Common myeloid progenitor, CD34-positive (primary cell): ENCODE measurements around the gene NEO1.

Source experiments
- CTCF ChIA-PET: fragments of 350-600 bp; sonication (Branson Sonifier 250); formaldehyde crosslinking; loops from one replicate; lab custom pipeline; 2021; ENCODE audit warnings: antibody characterized with exemption; lab: Charles Lee
- POLR2A ChIA-PET: fragments of 350-600 bp; sonication (Branson Sonifier 250); formaldehyde crosslinking; loops from one replicate; lab custom pipeline; 2021; ENCODE audit warnings: antibody characterized with exemption; lab: Charles Lee
- DNase-seq, 3 donors: peaks; one replicate each; pipeline versions ENCODE4 v3.0.0 to v3.0.0-alpha.2; 2013
- H3K27ac ChIP-seq, 2 experiments: 1 replicate in 1 of 2; 2 replicates in 1 of 2; pipeline ENCODE4 v1.7.0; 2013; ENCODE audit warnings: inconsistent platforms in 2 of 2, low read length in 2 of 2, mild to moderate bottlenecking in 2 of 2, low read depth in 1 of 2, moderate library complexity in 1 of 2; ENCODE audit not compliant: severe bottlenecking in 2 of 2, insufficient read depth in 1 of 2, poor library complexity in 1 of 2
- H3K27me3 ChIP-seq, 5 experiments: replicated peaks in 2 of 5; 1 replicate in 3 of 5; 2 replicates in 2 of 5; pipeline versions ENCODE4 v1.6.1 to v1.7.0; 2013; ENCODE audit warnings: low read length in 4 of 5, mild to moderate bottlenecking in 2 of 5, moderate library complexity in 2 of 5, inconsistent platforms in 1 of 5; ENCODE audit not compliant: insufficient read depth in 5 of 5, control insufficient read depth in 4 of 5
- H3K36me3 ChIP-seq, 4 experiments: 1 replicate in 2 of 4; 2 replicates in 2 of 4; pipeline versions ENCODE4 v1.6.1 to v1.7.0; 2013; ENCODE audit warnings: low read length in 3 of 4, control low read depth in 1 of 4, mild to moderate bottlenecking in 1 of 4; ENCODE audit not compliant: control insufficient read depth in 4 of 4, insufficient read depth in 4 of 4
- H3K4me1 ChIP-seq, 4 experiments: 1 replicate in 3 of 4; 2 replicates in 1 of 4; pipeline versions ENCODE4 v1.6.1 to v1.7.1; 2013; ENCODE audit warnings: low read length in 3 of 4, mild to moderate bottlenecking in 3 of 4, control low read depth in 1 of 4, inconsistent platforms in 1 of 4, moderate library complexity in 1 of 4; ENCODE audit not compliant: control insufficient read depth in 4 of 4, insufficient read depth in 4 of 4; ENCODE audit errors: control extremely low read depth in 1 of 4
- H3K4me3 ChIP-seq, 7 experiments: 1 replicate in 4 of 7; 2 replicates in 3 of 7; pipeline versions ENCODE4 v1.5.1 to v1.7.0; 2013; ENCODE audit warnings: mild to moderate bottlenecking in 7 of 7, low read length in 6 of 7, moderate library complexity in 6 of 7, inconsistent platforms in 2 of 7, low read depth in 2 of 7, control low read depth in 1 of 7; ENCODE audit not compliant: insufficient read depth in 4 of 7, control insufficient read depth in 1 of 7; ENCODE audit errors: extremely low read depth in 1 of 7
- H3K9me3 ChIP-seq, 5 experiments: 1 replicate in 4 of 5; 2 replicates in 1 of 5; pipeline versions ENCODE4 v1.6.1 to v1.7.1; 2013; ENCODE audit warnings: low read length in 4 of 5, mild to moderate bottlenecking in 2 of 5, inconsistent platforms in 1 of 5, low read depth in 1 of 5, moderate library complexity in 1 of 5; ENCODE audit not compliant: control insufficient read depth in 4 of 5, insufficient read depth in 2 of 5; ENCODE audit errors: control extremely low read depth in 1 of 5
- WGBS: methylation state at CpG from one replicate; pipeline ENCODE4 v1.1.5; 2013; ENCODE audit not compliant: insufficient coverage; 5-methylcytosine and 5-hydroxymethylcytosine counted together

Gene NEO1

DNA sequence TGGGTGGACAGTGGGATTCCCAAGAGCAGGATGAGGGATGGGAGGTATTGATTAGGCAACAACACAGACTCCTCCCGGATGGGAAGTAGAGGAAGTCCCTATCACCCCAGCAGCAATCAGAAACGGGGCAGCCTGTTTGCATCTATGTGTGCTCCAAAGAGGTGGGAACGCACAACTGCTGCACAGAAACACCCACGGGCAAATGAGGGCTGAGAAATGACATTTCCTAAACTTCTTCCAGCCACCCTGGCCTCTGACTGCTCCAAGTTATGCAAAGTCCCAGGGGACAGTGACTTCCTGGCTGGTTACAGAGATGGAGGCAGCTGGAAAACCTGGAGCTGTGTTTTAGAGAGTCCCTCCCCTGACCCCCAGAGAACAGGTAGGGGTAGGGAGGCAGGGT lies 273.9 kb downstream of the NEO1 start:
- 0% methylated on average over 1 of the region's 4 CpGs for WGBS
- Histone ChIP-seq H3K4me3 (no peak overlapping the region), H3K27me3 (peaks cover 0 to 24% (median 0%) of the 10 kb centered on the region in 5 experiments), H3K36me3 (no peaks in the 10 kb centered on the region), H3K4me1 (no peaks in the 10 kb centered on the region), H3K27ac (no peak overlapping the region), H3K9me3 (no peaks in the 10 kb centered on the region)
- CTCF ChIA-PET = no interaction called here
- POLR2A ChIA-PET = no interaction called here
- DNase-seq = no peak

DNA sequence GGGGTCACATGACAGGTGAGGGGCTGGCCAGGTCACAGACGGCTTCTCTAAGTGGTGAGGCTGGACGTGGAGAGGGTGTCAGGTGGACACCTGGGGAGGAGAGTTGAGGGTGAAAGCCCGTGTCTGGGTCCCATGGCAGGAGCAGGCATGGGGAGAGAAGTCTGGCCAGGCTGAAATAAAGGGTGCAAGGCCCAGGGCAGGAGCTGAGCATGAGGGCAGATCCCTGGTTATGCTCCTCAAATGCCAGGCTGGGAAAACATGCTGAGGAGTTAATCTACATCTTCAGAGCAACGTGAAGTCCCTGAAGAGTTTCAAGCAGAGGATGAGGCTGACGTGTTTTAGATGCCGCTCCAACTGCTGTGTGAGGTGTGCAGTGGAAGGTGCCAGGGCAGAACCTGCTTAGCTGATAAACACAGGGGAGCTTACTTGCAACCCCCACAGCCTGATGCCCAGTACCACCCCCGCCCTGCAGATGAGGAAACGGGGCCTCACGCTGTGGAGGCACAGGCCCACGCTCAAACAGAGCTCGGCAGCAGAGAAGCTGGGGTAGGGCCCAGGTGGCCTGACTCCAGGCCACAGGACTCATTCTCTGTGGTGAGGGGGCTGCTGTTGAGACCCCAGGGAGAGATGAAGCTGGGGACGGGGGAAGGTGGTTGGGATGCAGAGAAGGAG lies 276.0 kb downstream of the NEO1 start:
- Histone ChIP-seq H3K4me3 (no peak overlapping the region), H3K4me1 (no peaks in the 10 kb centered on the region), H3K27ac (no peak overlapping the region), H3K9me3 (no peaks in the 10 kb centered on the region), H3K36me3 (no peaks in the 10 kb centered on the region), H3K27me3 (peaks cover 0 to 21% (median 0%) of the 10 kb centered on the region in 5 experiments)
- ChIA-PET POLR2A (no interaction called here), CTCF (no interaction called here)
- 89% methylated on average over 12 of the region's 12 CpGs for whole genome bisulfite sequencing
- DNase-seq = no peak

GRCh38 chr15:73328981-73329380 lies 276.7 kb downstream of the NEO1 start:
- WGBS = 92% methylated on average over 10 of the region's 10 CpGs

GRCh38 chr15:73329501-73330200 lies 277.4 kb downstream of the NEO1 start:
- peaks cover 0 to 28% (median 1%) of the 10 kb centered on the region in 5 experiments for H3K27me3 ChIP-seq
- ChIA-PET CTCF (interaction anchor here (0.8 kb wide), 1 partner anchor 64 kb away, joined by 3 read pairs; no protein-coding TSS in a partner anchor), POLR2A (no interaction called here)
- DNase-seq = no peak
- no peak overlapping the region for H3K4me3 ChIP-seq
- H3K4me1 ChIP-seq = no peaks in the 10 kb centered on the region
- H3K27ac ChIP-seq = no peak overlapping the region
- 97% methylated on average over 13 of the region's 21 CpGs for whole genome bisulfite sequencing
- H3K36me3 ChIP-seq = no peaks in the 10 kb centered on the region
- H3K9me3 ChIP-seq = no peaks in the 10 kb centered on the region

More at GRCh38 chr15:73328981-73329380, 276.7 kb downstream of the NEO1 start:
- no peak overlapping the region for H3K4me3 ChIP-seq
- H3K9me3 ChIP-seq = no peaks in the 10 kb centered on the region
- H3K4me1 ChIP-seq = no peaks in the 10 kb centered on the region
- CTCF ChIA-PET = no interaction called here
- POLR2A ChIA-PET = no interaction called here
- no peaks in the 10 kb centered on the region for H3K36me3 ChIP-seq
- no peak for DNase-seq
- H3K27ac ChIP-seq = no peak overlapping the region
- peaks cover 0 to 24% (median 1%) of the 10 kb centered on the region in 5 experiments for H3K27me3 ChIP-seq

DNA sequence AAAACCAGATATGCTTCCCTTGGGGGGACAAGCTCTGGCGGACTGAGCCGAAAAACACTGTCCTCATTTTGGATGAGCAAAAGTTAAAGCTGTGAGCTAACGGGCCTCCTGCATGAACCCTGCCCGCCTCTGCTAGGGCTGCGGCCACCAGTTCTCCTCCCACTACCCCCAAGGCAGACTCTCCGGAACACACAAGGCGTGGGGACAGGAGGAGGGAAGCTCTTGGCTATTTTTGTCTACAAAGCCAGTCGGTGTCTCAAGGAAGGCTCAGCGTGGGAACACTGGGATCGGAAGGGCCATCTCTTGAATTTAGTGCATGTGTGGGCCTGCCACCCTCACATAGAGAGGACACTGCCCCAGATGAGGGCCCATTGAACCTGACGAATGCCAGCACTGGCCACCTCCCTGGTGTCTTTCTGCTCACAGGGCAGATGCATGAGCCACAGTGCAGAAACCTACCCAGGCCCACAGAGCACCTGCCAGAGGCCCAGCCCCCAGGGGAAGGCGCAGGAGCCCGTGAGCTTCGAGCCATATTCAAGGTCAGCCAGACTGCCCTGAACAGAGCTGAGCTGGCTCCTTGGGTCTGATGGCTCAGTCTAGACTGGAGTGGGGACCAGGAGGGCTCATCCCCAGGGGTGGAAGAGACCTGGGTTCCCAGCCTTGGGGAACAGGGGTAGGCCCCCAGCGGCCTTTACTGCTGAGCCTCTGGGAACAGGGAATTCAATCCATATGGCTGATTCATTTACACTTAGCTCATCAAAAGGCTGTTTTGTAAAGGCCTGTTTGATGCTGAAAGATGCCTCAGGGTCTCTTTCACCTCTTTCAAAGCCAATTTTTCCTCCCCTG lies 278.2 kb downstream of the NEO1 start:
- H3K27me3 ChIP-seq = peaks cover 0 to 21% (median 1%) of the 10 kb centered on the region in 5 experiments
- 99% methylated on average over 14 of the region's 15 CpGs for WGBS
- no peak for DNase-seq
- POLR2A ChIA-PET = no interaction called here
- H3K27ac ChIP-seq = no peak overlapping the region
- no peaks in the 10 kb centered on the region for H3K9me3 ChIP-seq
- H3K4me1 ChIP-seq = no peaks in the 10 kb centered on the region
- CTCF ChIA-PET = interaction anchor here (0.8 kb wide), 1 partner anchor 65 kb away, joined by 3 read pairs; no protein-coding TSS in a partner anchor
- H3K4me3 ChIP-seq = no peak overlapping the region
- H3K36me3 ChIP-seq = no peaks in the 10 kb centered on the region

- 94% methylated on average over 3 of the region's 5 CpGs for WGBS
- H3K4me3 ChIP-seq = no peak overlapping the region
- H3K4me1 ChIP-seq = no peaks in the 10 kb centered on the region
- no peak for DNase-seq
- ChIA-PET POLR2A (no interaction called here), CTCF (no interaction called here)
- no peak overlapping the region for H3K27ac ChIP-seq
- no peaks in the 10 kb centered on the region for H3K36me3 ChIP-seq
- H3K9me3 ChIP-seq = no peaks in the 10 kb centered on the region
- peaks cover 0 to 11% (median 1%) of the 10 kb centered on the region in 5 experiments for H3K27me3 ChIP-seq
Observed at GRCh38 chr15:73331501-73331900, 279.2 kb downstream of the NEO1 start.
